ENCODE data around the gene FSTL4.

Gene FSTL4

GRCh38 chr5:133353741-133354140 is 258.6 kb downstream of the FSTL4 start:
- Histone ChIP-seq H3K27ac (no peak overlapping the region), H3K4me1 (ENCODE audit: low read depth, poor library complexity, severe bottlenecking) (no peaks in the 10 kb centered on the region), H2AFZ (ENCODE audit: low read depth) (no peak overlapping the region), H3K27me3 (ENCODE audit: insufficient read depth, low read depth) (no peaks in the 10 kb centered on the region), H3K4me2 (no peak overlapping the region), H3K36me3 (ENCODE audit: insufficient read depth) (no peaks in the 10 kb centered on the region), H4K20me1 (ENCODE audit: insufficient read depth) (no peaks in the 10 kb centered on the region), H3K9ac (no peak overlapping the region), H3K79me2 (ENCODE audit: insufficient read depth, low read depth) (no peaks in the 10 kb centered on the region), H3K4me3 (IDR thresholded peaks at IDR 0.05; ENCODE audit: insufficient read depth, low read depth, low read length) (no peak overlapping the region)
- no peak for TF ChIP-seq CTCF (conservative IDR thresholded peaks at IDR 0.05; ENCODE audit: low read depth, low read length)

DNA sequence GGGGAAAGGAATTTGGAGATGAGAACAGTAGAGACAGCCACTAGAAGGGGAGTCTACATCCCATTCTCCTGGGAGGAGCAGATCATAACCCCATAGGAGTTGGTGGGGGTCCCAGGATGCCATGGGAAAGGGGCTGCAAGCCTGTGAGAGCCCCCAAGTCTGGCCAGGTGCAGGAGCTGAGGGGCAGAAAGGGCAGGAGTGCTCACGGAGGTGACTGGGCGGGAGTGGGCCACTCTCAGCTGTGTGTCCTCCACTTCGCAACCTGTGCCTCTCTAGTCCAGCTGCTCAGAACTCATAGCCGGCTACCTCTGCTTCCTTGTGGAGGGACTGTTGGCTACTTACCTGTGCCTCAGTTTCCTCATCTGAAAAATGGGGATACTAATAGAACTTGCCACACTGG is 263.9 kb downstream of the FSTL4 start:
- Histone ChIP-seq H3K4me1 (ENCODE audit: low read depth, poor library complexity, severe bottlenecking) (no peaks in the 10 kb centered on the region), H3K27me3 (ENCODE audit: insufficient read depth, low read depth) (no peaks in the 10 kb centered on the region)
- no peak for TF ChIP-seq CTCF (conservative IDR thresholded peaks at IDR 0.05; ENCODE audit: low read depth, low read length)

GRCh38 chr5:133347039-133347438 is 265.3 kb downstream of the FSTL4 start:
- no peak overlapping the region for H3K4me3 ChIP-seq (IDR thresholded peaks at IDR 0.05; ENCODE audit: insufficient read depth, low read depth, low read length)
- H3K4me1 ChIP-seq (ENCODE audit: low read depth, poor library complexity, severe bottlenecking) = no peaks in the 10 kb centered on the region
- no peaks in the 10 kb centered on the region for H3K79me2 ChIP-seq (ENCODE audit: insufficient read depth, low read depth)
- H2AFZ ChIP-seq (ENCODE audit: low read depth) = no peak overlapping the region
- no peak overlapping the region for H3K4me2 ChIP-seq
- no peak overlapping the region for H3K27ac ChIP-seq
- TF ChIP-seq CTCF (conservative IDR thresholded peaks at IDR 0.05; ENCODE audit: low read depth, low read length) = no peak
- no peaks in the 10 kb centered on the region for H3K27me3 ChIP-seq (ENCODE audit: insufficient read depth, low read depth)
- no peaks in the 10 kb centered on the region for H3K36me3 ChIP-seq (ENCODE audit: insufficient read depth)
- H3K9ac ChIP-seq = no peak overlapping the region
- H4K20me1 ChIP-seq (ENCODE audit: insufficient read depth) = no peaks in the 10 kb centered on the region

More for the DNA sequence above, 263.9 kb downstream of the FSTL4 start:
- Histone ChIP-seq H3K9ac (no peak overlapping the region), H3K79me2 (ENCODE audit: insufficient read depth, low read depth) (no peaks in the 10 kb centered on the region), H2AFZ (ENCODE audit: low read depth) (no peak overlapping the region), H3K4me2 (no peak overlapping the region), H3K27ac (no peak overlapping the region), H3K4me3 (IDR thresholded peaks at IDR 0.05; ENCODE audit: insufficient read depth, low read depth, low read length) (no peak overlapping the region), H3K36me3 (ENCODE audit: insufficient read depth) (no peaks in the 10 kb centered on the region), H4K20me1 (ENCODE audit: insufficient read depth) (no peaks in the 10 kb centered on the region)

GRCh38 chr5:133344266-133344665 is 268.1 kb downstream of the FSTL4 start:
- no peaks in the 10 kb centered on the region for H3K4me1 ChIP-seq (ENCODE audit: low read depth, poor library complexity, severe bottlenecking)
- no peak overlapping the region for H3K27ac ChIP-seq
- H2AFZ ChIP-seq (ENCODE audit: low read depth) = no peak overlapping the region
- no peaks in the 10 kb centered on the region for H3K27me3 ChIP-seq (ENCODE audit: insufficient read depth, low read depth)
- no peaks in the 10 kb centered on the region for H3K79me2 ChIP-seq (ENCODE audit: insufficient read depth, low read depth)
- H4K20me1 ChIP-seq (ENCODE audit: insufficient read depth) = no peaks in the 10 kb centered on the region
- H3K4me2 ChIP-seq = no peak overlapping the region
- no peak overlapping the region for H3K9ac ChIP-seq
- no peaks in the 10 kb centered on the region for H3K36me3 ChIP-seq (ENCODE audit: insufficient read depth)
- TF ChIP-seq CTCF (conservative IDR thresholded peaks at IDR 0.05; ENCODE audit: low read depth, low read length) = no peak
- no peak overlapping the region for H3K4me3 ChIP-seq (IDR thresholded peaks at IDR 0.05; ENCODE audit: insufficient read depth, low read depth, low read length)

Data from KMS-11 (cell line).